Measurements from ENCODE around the gene ISG15. TPM values are rescaled to one million over a fixed set of nuclear protein-coding genes. Genes with fewer than 3 reads are reported as not detected.

The ISG15 gene
- total and polyA plus RNA-seq, 9 of the 15 experiments (the other 6 are each of a cell fraction or from before 2014, with no cell fraction given), result 0.40 to 58.3 (median 12.2) TPM

GRCh38 chr1:1004780-1005697 is 8.3 kb upstream of the ISG15 start (continued):
- TF ChIP-seq AFF1 (IDR thresholded peaks at IDR 0.05; ENCODE audit: low read depth in 1 of 2, partially characterized antibody in 2 of 2) (peak in 1 of 2 experiments; percentile 47), VEZF1 (CRISPR knock-in tag; IDR thresholded peaks at IDR 0.05) (peak; percentile 91), ZNF699 (CRISPR knock-in tag; IDR thresholded peaks at IDR 0.05; ENCODE audit: insufficient replicate concordance) (no peak), HMGXB4 (CRISPR knock-in tag; IDR thresholded peaks at IDR 0.05) (no peak), RERE (CRISPR knock-in tag; IDR thresholded peaks at IDR 0.05; ENCODE audit: borderline replicate concordance) (no peak), KLF16 (IDR thresholded peaks at IDR 0.05) (peak; percentile 69), ZKSCAN8 (CRISPR knock-in tag; IDR thresholded peaks at IDR 0.05) (no peak), SNRNP70 (optimal IDR thresholded peaks at IDR 0.05; ENCODE audit: low read depth, low read length) (no peak), ARHGAP35 (IDR thresholded peaks at IDR 0.05; ENCODE audit: partially characterized antibody) (peak; percentile 47), NFIC (IDR thresholded peaks at IDR 0.05) (peak; percentile 82), EP400 (IDR thresholded peaks at IDR 0.05) (peak; percentile 49; the same call in 1 of the 2 replicates), XRCC4 (IDR thresholded peaks at IDR 0.05; ENCODE audit: extremely low read depth, insufficient read depth, insufficient read length) (no peak), TRIM24 (IDR thresholded peaks at IDR 0.05) (peak; percentile 59 to 71; a peak in 3 of 4 replicates), HLTF (IDR thresholded peaks at IDR 0.05) (peak; percentile 89; the same call in 1 of the 2 replicates)
